UCSD-AML1 (cell line): ENCODE measurements around the gene RXRA.
A peak's percentile ranks its signal among the peaks of the same experiment; 100 is the strongest.

Experiments used
- DNase-seq: peaks from one replicate; lab custom pipeline; 2025; ENCODE audit not compliant: unreplicated experiment; lab: John Stamatoyannopoulos, UW

Gene RXRA

GRCh38 chr9:134412298-134412711, 86.0 kb downstream of the RXRA start:
- no peak for DNase-seq

GRCh38 chr9:134413112-134413715, 87.0 kb downstream of the RXRA start:
- DNase-seq = no peak

DNA sequence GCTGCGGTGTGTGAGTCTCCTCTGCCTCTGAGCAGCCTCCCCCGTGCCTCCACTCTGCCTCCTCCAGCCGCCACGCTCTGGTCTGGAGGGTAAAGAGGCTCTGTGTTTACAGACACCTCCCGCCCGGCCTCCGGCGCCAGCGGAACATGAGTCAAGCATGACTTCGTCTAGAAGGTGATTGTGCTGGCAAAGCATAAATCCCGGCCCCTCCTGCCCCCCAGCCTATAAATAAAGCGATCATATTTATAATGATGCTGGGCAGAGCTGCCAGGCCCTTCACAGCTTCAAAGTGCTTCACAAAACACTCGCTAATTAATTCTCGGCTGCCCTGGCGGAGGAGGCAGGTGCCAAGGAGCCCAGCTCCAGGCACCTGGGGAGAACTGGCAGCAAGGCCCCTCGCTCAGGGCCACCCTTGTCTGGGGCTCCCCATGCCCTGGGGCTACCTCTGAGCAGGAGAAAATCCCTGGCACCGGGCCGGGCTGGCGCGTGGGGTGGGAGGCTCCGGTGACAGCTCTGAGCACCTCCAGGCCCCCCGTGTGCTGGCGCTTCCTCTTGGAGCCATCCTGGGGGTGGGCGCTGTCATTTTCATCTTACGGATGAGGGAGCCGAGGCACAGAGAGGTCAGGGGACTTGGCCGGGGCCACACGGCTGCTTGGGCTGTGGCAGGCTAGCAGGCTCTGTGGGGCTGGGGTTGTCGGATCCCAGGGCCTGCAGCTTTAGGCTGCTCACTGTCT, 87.8 kb downstream of the RXRA start:
- DNase-seq = no peak

DNA sequence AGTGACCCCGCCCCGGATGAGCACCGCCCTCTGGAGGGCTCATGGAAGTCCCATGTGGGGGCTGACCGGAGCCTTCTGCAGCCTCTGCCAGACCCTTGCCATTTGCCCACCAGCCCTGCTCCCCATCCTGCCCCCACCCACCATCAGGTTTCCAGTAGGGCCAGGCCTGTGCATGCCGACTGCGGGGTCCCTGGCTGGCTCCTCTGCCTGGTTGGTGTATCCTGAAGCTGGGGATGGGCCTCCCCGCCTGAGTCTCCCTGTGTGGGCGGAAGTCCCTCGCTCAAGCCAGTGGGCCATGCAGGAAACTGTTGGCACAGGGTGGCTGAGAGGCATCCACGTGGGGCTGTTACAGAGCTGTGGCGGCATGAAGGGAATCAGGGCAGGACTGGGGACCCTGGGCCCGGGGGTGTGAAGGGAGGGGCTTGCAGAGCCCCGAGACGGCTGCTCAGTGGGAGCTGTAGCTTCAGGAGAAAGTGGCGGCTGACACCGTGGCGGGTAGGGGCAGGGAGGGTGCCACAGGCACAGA, 88.7 kb downstream of the RXRA start:
- DNase-seq = no peak

DNA sequence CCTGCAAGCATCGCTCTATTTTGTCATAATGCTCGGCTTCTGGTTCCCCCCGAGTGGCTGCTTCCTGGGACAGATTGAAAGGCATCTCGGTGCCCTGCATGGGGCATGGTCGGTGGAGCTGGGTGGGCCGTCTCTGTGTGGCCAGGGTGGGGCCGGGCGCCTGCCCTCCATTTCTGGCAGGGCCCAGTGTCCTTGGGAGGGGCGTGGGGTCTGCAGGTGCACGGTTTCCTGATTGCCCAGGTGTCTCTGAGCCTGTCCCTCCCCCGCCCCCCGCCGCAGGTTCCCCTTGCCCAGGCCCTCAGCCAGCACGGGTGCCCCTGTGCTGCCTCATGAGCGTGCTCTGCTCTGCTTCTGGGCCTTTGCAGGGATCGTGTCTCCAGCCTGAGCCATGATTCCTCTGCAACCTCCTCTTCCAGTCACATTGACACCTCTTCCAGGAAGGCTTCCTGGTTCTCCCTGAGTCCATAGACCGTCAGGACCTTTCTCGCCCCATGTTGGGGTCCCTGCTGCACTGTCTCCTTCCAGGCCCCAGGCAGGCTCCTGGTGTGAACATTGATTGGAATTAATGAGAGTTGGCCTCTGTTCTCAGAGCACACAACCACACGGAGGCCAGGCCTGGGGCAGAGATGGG, 90.2 kb downstream of the RXRA start:
- DNase-seq = no peak

- no peak for DNase-seq
Observed at GRCh38 chr9:134418354-134418753, 92.1 kb downstream of the RXRA start.

- no peak for DNase-seq
Observed at GRCh38 chr9:134419000-134419683, 92.9 kb downstream of the RXRA start.

DNA sequence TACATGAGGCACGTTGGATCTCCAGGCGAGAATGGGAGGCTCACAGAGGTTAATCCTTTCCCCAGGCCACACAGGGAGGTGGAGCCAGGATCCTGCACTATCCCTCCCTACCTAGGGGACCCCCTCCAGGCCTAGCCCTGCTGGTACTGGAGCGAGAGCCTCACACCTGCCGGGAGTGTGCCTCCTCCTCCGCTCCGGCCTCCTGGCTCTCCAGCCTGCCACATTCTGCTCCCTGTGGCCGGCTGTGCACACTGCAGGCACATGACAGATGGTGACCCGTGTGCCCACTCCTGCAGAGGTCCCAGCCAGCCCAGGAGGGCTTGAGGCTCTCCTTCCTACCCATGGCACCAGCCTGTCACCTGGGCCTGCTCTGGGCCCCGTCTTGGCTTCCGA, 93.4 kb downstream of the RXRA start:
- peak; percentile 23 for DNase-seq

DNA sequence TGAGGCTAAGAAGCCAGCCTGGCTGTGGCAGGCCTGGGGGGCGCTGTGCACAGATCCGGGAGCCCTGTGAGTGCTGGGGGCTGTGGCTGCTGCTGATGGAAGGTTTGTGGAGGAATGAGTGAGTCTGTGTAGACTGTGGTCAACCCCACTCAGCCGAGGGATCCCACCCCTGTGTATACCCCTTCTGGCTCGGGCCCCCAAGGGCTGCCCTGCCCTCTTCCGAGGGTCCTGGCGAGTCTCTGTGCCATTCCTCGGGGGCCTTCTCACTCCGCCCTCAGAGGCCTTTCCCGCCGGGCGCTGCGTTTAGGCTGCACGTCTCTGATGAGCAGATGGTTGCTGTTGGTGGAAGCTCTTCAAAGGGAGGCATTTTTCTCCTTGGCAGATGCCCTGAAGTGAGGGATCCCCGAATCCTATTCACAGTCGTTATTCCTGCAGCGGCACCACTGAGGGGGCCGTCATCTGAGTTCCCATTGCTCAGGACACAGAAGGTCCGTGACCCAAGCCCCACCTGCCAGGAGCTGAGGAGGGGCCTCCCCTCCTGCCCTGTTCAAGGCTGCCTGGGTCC, 94.1 kb downstream of the RXRA start:
- no peak for DNase-seq

- DNase-seq = no peak
Observed at GRCh38 chr9:134420974-134421432, 94.7 kb downstream of the RXRA start.

DNA sequence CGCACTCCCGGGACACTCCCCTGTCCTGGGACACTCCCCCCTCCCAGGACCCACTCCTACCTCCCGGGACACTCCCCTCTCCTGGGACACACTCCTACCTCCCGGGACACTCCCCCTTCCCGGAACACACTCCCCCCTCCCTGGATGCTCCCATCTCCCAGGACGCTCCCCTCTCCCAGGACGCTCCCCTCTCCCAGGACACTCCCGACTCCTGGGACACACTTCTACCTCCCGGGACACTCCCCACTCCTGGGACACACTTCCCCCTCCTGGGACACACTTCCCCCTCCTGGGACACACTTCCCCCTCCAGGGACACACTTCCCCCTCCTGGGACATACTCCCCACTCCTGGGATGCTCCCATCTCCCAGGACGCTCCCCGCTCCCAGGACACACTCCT, 95.6 kb downstream of the RXRA start:
- DNase-seq = no peak

- no peak for DNase-seq
Observed at GRCh38 chr9:134422301-134423090, 96.2 kb downstream of the RXRA start.

DNA sequence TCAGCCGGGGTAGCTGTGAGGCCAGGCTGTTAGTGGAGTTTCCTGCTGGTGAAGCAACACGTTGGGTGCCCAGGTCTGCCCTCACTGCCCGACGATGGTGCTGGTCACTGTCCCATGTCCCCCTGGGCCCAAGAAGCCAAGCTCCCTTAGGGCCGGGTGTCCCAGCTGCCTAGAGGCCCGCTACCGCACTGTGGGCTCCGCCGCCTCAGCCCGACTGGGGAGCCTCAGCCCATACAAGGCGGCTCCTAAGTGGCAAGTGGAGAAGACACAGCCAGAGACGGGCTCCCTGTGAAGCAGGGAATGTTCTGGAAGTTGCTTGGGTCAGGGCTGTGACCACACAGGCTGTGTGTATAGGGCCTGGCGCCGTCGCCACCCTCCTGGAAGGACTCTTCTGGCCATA, 96.9 kb downstream of the RXRA start:
- no peak for DNase-seq

GRCh38 chr9:134423749-134424148, 97.5 kb downstream of the RXRA start:
- DNase-seq = no peak

GRCh38 chr9:134424818-134425217, 98.6 kb downstream of the RXRA start:
- DNase-seq = no peak

DNA sequence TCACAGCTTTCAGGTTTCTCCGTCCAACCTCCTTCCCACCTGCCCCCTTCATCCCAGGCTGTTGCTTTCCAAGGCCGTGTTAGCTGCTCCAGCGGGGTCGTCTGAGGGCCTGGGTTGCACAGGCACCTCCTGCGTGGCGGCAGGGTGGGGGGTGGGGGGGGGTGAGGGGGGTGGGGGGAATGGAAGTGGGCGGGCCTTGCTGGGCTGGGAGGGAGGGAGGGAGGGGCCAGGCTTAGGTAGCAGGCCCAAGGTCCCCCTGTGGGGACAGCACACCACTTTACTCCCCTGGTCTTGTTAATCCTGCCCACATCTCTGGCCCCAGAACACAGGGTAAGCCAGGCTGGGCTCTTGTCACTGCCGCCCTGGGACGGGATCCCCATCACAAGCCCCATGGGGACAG, 99.1 kb downstream of the RXRA start:
- no peak for DNase-seq

GRCh38 chr9:134425812-134426211, 99.6 kb downstream of the RXRA start:
- DNase-seq = no peak

- DNase-seq = no peak
Observed at GRCh38 chr9:134426436-134426835, 100.2 kb downstream of the RXRA start.

DNA sequence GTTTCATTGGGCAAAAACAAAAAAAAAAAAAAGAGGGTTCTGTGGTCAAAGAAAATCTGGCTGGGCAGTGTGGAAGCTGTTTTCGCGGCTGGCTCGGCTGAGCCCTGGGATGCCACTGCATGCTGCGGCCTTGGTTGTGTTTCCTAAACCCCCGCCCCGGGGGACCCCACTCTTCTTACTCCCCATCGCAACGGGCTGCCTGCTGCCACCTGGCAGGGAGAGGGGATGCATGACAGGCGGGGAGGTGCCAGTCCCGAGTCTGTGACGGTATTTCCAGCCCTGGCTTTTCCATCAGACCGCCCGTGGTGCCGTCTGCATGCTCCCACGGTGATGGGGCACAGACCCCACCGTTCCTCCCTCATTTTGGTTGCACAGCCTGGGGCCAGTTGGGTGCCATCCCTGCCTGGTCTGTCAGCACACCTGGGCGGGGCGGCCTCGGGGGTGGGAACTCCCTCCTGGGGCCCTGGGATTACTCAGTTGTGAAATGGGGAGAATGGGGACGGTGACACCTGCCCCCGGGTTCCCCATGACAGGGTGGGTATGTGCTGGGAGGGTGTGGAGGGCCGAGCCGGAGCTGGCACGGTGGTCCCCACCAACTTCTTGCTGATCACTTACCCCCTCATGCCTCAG, 101.0 kb downstream of the RXRA start:
- no peak for DNase-seq

- DNase-seq = no peak
Observed at GRCh38 chr9:134428559-134428958, 102.3 kb downstream of the RXRA start.
